Spinal cord (tissue), 10 donors: ENCODE data around the gene IL17A. TPM values are rescaled to one million over a fixed set of nuclear protein-coding genes. Genes with fewer than 3 reads are reported as not detected.
"Not testable (repeated sequence)": the region's sequence is repeated elsewhere in the genome, so short reads cannot be mapped to it uniquely, and the experiment has no call there.

Experiments used
- DNase-seq, 6 donors: peaks; one replicate each; pipeline versions ENCODE4 v3.0.0 to v3.0.0-alpha.2; 2013 to 2015; ENCODE audit warnings: low spot score in 6 of 6, low read depth in 4 of 6
- H3K27ac ChIP-seq: one replicate; pipeline ENCODE4 v1.5.1; 2013; ENCODE audit warnings: low read depth, low read length, control low read depth
- H3K27me3 ChIP-seq: one replicate; pipeline ENCODE4 v1.6.1; 2013; ENCODE audit warnings: low read length; ENCODE audit not compliant: control insufficient read depth, insufficient read depth
- H3K36me3 ChIP-seq: one replicate; pipeline ENCODE4 v1.6.1; 2013; ENCODE audit warnings: low read length; ENCODE audit not compliant: control insufficient read depth, insufficient read depth
- H3K4me1 ChIP-seq: one replicate; pipeline ENCODE4 v1.6.1; 2013; ENCODE audit warnings: low read length; ENCODE audit not compliant: control insufficient read depth, insufficient read depth
- H3K4me3 ChIP-seq: one replicate; pipeline ENCODE4 v1.5.1; 2013; ENCODE audit warnings: low read depth, low read length, control low read depth
- H3K9me3 ChIP-seq: one replicate; pipeline ENCODE4 v1.6.1; 2013; ENCODE audit warnings: low read length; ENCODE audit not compliant: control insufficient read depth, insufficient read depth
- WGBS: methylation state at CpG from one replicate; pipeline ENCODE4 v1.1.5; 2013; ENCODE audit warnings: missing lambda C conversion rate; ENCODE audit not compliant: insufficient coverage; 5-methylcytosine and 5-hydroxymethylcytosine counted together
- polyA plus RNA-seq, 2 donors: library from polyadenylated mRNA; unstranded; fragments of 120-200 nt; gene quantifications; one replicate each; pipeline ENCODE4 v1.2.1, GENCODE V29; 2013; ENCODE audit not compliant: insufficient read length in 2 of 2
- total RNA-seq, 2 donors: library from RNA; depleted of rRNA in 1 of 2; stranded (reverse); fragments of 120-200 nt in 1 of 2; fragments of >200 nt in 1 of 2; gene quantifications; one replicate each; pipeline versions ENCODE4 v1.2.3 to v1.2.4, GENCODE V29; 2013 to 2014
- donor health status: healthy.

Gene IL17A
- total and polyA plus RNA-seq, 4 donors, result not detected

- Histone ChIP-seq H3K27ac (no peak overlapping the region), H3K27me3 (no peaks in the 10 kb centered on the region), H3K9me3 (no peaks in the 10 kb centered on the region), H3K4me1 (no peaks in the 10 kb centered on the region), H3K36me3 (no peaks in the 10 kb centered on the region), H3K4me3 (no peak overlapping the region)
- WGBS, result 90% methylated on average over 2 of the region's 4 CpGs
- peak in 2 of 6 donors; percentile 33 to 60 for DNase-seq
These were observed 23.0 kb upstream of the IL17A start for GRCh38 chr6:52162940-52163908.

- DNase-seq, result no peak
- WGBS, result 89% methylated on average over 2 of the region's 3 CpGs
- no peaks in the 10 kb centered on the region for H3K4me1 ChIP-seq
- no peak overlapping the region for H3K4me3 ChIP-seq
- H3K9me3 ChIP-seq, result no peaks in the 10 kb centered on the region
- H3K27ac ChIP-seq, result no peak overlapping the region
- no peaks in the 10 kb centered on the region for H3K36me3 ChIP-seq
- no peaks in the 10 kb centered on the region for H3K27me3 ChIP-seq
These were observed 21.7 kb upstream of the IL17A start for GRCh38 chr6:52164319-52165094.

- Histone ChIP-seq H3K36me3 (no peaks in the 10 kb centered on the region), H3K4me3 (no peak overlapping the region), H3K27ac (no peak overlapping the region), H3K27me3 (no peaks in the 10 kb centered on the region), H3K4me1 (no peaks in the 10 kb centered on the region), H3K9me3 (no peaks in the 10 kb centered on the region)
- WGBS, result no CpG with 5 or more reads among the region's 1 CpG
- DNase-seq, result no peak
These were observed 18.9 kb upstream of the IL17A start for GRCh38 chr6:52167267-52167666.

DNA sequence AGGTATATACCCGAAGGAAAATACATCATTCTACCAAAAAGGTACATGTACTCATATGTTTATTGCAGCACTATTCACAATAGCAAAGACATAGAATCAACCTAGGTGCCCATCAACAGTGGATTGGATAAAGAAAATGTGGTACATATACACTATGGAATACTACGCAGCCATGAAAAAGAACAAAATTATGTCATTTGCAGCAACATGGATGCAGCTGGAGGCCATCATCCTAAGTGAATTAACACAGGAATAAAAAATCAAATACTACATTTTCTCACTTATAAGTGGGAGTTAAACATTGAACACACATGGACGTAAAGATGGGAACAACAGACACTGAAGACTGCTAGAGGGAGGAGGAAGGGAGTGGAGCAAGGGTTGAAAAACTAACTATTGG, 17.8 kb upstream of the IL17A start:
- H3K4me1 ChIP-seq, H3K27me3 ChIP-seq, DNase-seq, H3K36me3 ChIP-seq, H3K27ac ChIP-seq, H3K4me3 ChIP-seq, H3K9me3 ChIP-seq: not testable (repeated sequence)
- no CpG with 5 or more reads among the region's 3 CpGs for WGBS

DNA sequence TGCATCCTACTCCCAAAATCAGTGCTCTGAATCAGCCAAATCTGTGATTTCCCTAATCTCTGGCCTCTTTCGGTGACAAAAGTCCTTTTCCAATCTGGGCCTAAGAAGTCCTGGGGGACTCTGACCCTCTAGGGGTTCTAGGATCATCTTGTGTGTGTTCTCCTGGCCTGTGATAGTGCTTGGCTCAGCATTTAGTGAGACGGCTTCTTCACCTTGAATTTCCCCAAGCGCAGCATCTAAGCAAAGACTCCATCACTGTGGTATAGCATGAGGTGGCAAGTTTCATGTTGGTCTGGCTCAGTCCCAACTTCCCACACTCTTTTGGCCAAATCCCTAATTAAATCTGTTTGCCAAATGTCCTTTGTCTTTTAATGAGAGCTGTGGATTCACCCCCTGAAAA, 12.1 kb upstream of the IL17A start:
- WGBS, result 80% methylated on average over 1 of the region's 3 CpGs
- Histone ChIP-seq H3K4me1 (no peaks in the 10 kb centered on the region), H3K9me3 (no peaks in the 10 kb centered on the region), H3K27ac (no peak overlapping the region), H3K36me3 (no peaks in the 10 kb centered on the region), H3K27me3 (no peaks in the 10 kb centered on the region), H3K4me3 (no peak overlapping the region)
- no peak for DNase-seq

- Histone ChIP-seq H3K9me3 (no peaks in the 10 kb centered on the region), H3K4me3 (no peak overlapping the region), H3K36me3 (no peaks in the 10 kb centered on the region), H3K4me1 (no peaks in the 10 kb centered on the region), H3K27me3 (no peaks in the 10 kb centered on the region), H3K27ac (no peak overlapping the region)
- WGBS, result no CpG with 5 or more reads among the region's 1 CpG
- no peak for DNase-seq
These were observed 9.6 kb upstream of the IL17A start for GRCh38 chr6:52176550-52176949.

GRCh38 chr6:52177961-52178360, 8.2 kb upstream of the IL17A start:
- Histone ChIP-seq H3K9me3 (no peaks in the 10 kb centered on the region), H3K27me3 (no peaks in the 10 kb centered on the region), H3K4me3 (no peak overlapping the region), H3K36me3 (no peaks in the 10 kb centered on the region), H3K27ac (no peak overlapping the region), H3K4me1 (no peaks in the 10 kb centered on the region)
- no peak for DNase-seq

DNA sequence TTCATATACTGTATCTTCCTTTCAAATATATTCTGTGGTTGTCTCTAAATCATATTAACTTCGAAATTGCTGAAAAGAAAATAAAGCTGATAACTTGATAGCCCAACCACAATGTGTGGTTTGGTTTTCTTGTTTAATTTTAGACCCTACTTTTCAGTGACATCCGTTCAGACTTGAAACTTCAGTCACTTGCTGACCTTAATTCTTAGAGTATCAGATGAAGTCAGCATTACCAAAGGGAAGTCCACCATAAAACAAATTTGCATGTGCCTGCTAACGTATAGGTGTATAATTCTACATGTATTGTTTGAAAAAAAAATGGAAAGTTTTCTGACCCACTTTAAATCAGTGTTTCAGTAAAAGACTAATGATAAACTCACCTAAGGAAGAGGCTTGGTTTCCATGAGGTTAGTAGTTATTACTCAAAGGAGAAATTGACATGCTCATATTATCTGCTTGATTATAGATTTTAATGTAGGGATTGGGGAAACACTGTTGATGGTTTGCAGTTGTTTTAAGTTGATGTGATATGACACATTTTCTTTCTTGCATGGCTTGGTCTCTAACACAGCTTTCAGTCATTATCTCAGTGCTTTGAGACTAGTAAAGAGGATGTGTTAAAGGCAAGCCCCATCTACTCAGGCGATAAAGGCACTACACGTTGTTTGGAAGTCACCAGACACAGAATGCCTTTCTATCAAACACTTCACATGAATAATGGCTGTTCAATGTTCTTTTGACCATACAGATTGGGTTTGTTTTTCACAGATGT, 5.2 kb upstream of the IL17A start:
- no CpG with 5 or more reads among the region's 5 CpGs for WGBS
- Histone ChIP-seq H3K4me3 (no peak overlapping the region), H3K4me1 (no peaks in the 10 kb centered on the region), H3K27ac (no peak overlapping the region), H3K27me3 (no peaks in the 10 kb centered on the region), H3K36me3 (no peaks in the 10 kb centered on the region), H3K9me3 (no peaks in the 10 kb centered on the region)
- no peak for DNase-seq

DNA sequence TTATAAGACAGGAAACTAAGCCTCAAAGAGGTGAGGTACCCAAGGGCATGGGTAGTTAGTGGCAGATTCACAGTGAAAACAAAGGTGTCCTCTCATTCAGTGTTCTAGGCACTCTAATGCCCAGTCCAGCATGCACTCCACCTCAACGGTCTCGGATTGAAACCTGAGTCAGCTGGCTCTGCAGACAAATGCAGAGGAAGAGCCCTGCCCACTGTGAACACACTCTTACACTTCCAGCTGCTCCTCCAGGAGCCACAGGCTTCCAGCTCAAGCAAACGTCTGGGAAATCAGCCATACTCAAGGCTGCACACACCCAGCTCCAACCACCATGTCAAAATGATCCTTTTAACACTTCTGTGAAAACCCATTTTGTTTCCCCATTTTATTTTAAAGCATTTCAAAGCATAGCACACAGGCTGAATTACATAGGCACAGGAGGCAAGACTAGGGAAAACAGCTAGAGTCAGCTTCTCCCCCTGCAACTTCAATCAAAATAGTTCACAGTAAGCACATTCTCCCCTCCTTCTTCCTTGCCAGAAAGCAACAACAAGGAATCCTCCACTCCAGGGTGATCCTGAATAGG, 3.0 kb upstream of the IL17A start:
- no peak overlapping the region for H3K27ac ChIP-seq
- peak in 1 of 6 donors; percentile 44 for DNase-seq
- no peaks in the 10 kb centered on the region for H3K36me3 ChIP-seq
- WGBS, result 23% methylated on average over 3 of the region's 3 CpGs
- H3K4me3 ChIP-seq, result no peak overlapping the region
- no peaks in the 10 kb centered on the region for H3K27me3 ChIP-seq
- no peaks in the 10 kb centered on the region for H3K9me3 ChIP-seq
- no peaks in the 10 kb centered on the region for H3K4me1 ChIP-seq
